Right ventricle myocardium superior (tissue), 1 donor: ENCODE results near the gene RANBP3L. TPM values are rescaled to one million over a fixed set of nuclear protein-coding genes. Genes with fewer than 3 reads are reported as not detected.
"Not testable (repeated sequence)": the region's sequence is repeated elsewhere in the genome, so short reads cannot be mapped to it uniquely, and the experiment has no call there.

Experiments used
- ATAC-seq: fragments of 200-7000 bp; cut with Tn5 transposase; one replicate; pipeline ENCODE4 v1.9.1; 2020; ENCODE audit warnings: mild to moderate bottlenecking; ENCODE audit not compliant: poor library complexity
- DNase-seq: peaks from one replicate; pipeline ENCODE4 v3.0.0-alpha.2; 2020
- intact Hi-C: fragments of 100-400 bp; cut with DNase I; formaldehyde crosslinking; loops from one replicate; pipeline ENCODE4 v1.11.2; 2022
- total RNA-seq: library from RNA; stranded (reverse); fragmentation: NEBNext Ultra II Directional; extraction: Animal tissue kit (Norgen Biotek cat#: 25700); gene quantifications from one replicate; pipeline ENCODE4 v1.2.1, GENCODE V29; 2021
- donor health status: DM: no; HTN: yes; CAD: no; lungs with severe emphysema.

RANBP3L gene
- total RNA-seq, 1 donor from 2014 or later: 0.38 TPM

- ATAC-seq (no peak), DNase-seq (no peak)
- intact Hi-C loops: no loop called here
These were observed 1.3 kb downstream of the RANBP3L start for GRCh38 chr5:36300191-36300926.

- DNase-seq: no peak
- intact Hi-C loops: no loop called here
- no peak for ATAC-seq
These were observed 3.1 kb downstream of the RANBP3L start for GRCh38 chr5:36298552-36298951.

GRCh38 chr5:36297653-36298052 is 4.0 kb downstream of the RANBP3L start:
- intact Hi-C loops: no loop called here
- ATAC-seq (no peak), DNase-seq (no peak)

GRCh38 chr5:36285837-36286615 is 15.7 kb downstream of the RANBP3L start:
- no peak for ATAC-seq
- DNase-seq: no peak
- intact Hi-C loops: no loop called here

- intact Hi-C loops, DNase-seq, ATAC-seq: not testable (repeated sequence)
These were observed 17.9 kb downstream of the RANBP3L start for GRCh38 chr5:36283775-36284174.

- intact Hi-C loops: no loop called here
These were observed 20.1 kb downstream of the RANBP3L start for GRCh38 chr5:36281626-36282025.

GRCh38 chr5:36279054-36279698 is 22.5 kb downstream of the RANBP3L start:
- no peak for ATAC-seq
- intact Hi-C loops: no loop called here

More at GRCh38 chr5:36281626-36282025, 20.1 kb downstream of the RANBP3L start:
- ATAC-seq: no peak
- no peak for DNase-seq

GRCh38 chr5:36277521-36278176 is 24.1 kb downstream of the RANBP3L start:
- intact Hi-C loops: no loop called here
- ATAC-seq: no peak
- no peak for DNase-seq

More at GRCh38 chr5:36279054-36279698, 22.5 kb downstream of the RANBP3L start:
- no peak for DNase-seq

- ATAC-seq: peak; percentile 94
- DNase-seq: peak; percentile 43
- intact Hi-C loops: no loop called here
These were observed 24.8 kb downstream of the RANBP3L start for GRCh38 chr5:36276864-36277263.

GRCh38 chr5:36273809-36274526 is 27.7 kb downstream of the RANBP3L start:
- ATAC-seq: peak; percentile 40
- no peak for DNase-seq
- intact Hi-C loops: no loop called here

GRCh38 chr5:36272136-36272690 is 29.5 kb downstream of the RANBP3L start:
- DNase-seq: no peak
- no peak for ATAC-seq
- intact Hi-C loops: no loop called here

- intact Hi-C loops: no loop called here
- ATAC-seq: no peak
These were observed 30.7 kb downstream of the RANBP3L start for GRCh38 chr5:36270876-36271575.

GRCh38 chr5:36270175-36270574 is 31.5 kb downstream of the RANBP3L start:
- intact Hi-C loops: no loop called here
- no peak for ATAC-seq
- no peak for DNase-seq

More at GRCh38 chr5:36270876-36271575, 30.7 kb downstream of the RANBP3L start:
- no peak for DNase-seq

- DNase-seq (no peak), ATAC-seq (no peak)
- intact Hi-C loops: loop anchor here (5.0 to 10.0 kb wide), 2 partner anchors 38 to 125 kb away; no protein-coding TSS in a partner anchor
These were observed 32.2 kb downstream of the RANBP3L start for GRCh38 chr5:36269478-36269877.

GRCh38 chr5:36267905-36268304 is 33.8 kb downstream of the RANBP3L start:
- ATAC-seq (no peak), DNase-seq (no peak)
- intact Hi-C loops: loop anchor here (5.0 to 10.0 kb wide), 2 partner anchors 39 to 127 kb away; no protein-coding TSS in a partner anchor

- no peak for DNase-seq
- intact Hi-C loops: loop anchor here (10.0 kb wide), 1 partner anchor 131 kb away; no protein-coding TSS in a partner anchor
- ATAC-seq: no peak
These were observed 37.4 kb downstream of the RANBP3L start for GRCh38 chr5:36264202-36264760.

GRCh38 chr5:36261186-36261585 is 40.5 kb downstream of the RANBP3L start:
- DNase-seq (no peak), ATAC-seq (no peak)
- intact Hi-C loops: loop anchor here (10.0 kb wide), 1 partner anchor 134 kb away; no protein-coding TSS in a partner anchor
